ENCODE measurements around the gene IRF2.

IRF2 gene

GRCh38 chr4:184409502-184409901 is 64.8 kb downstream of the IRF2 start:
- DNase-seq (ENCODE audit: low read depth in 2 of 2): no peak

- no peak for DNase-seq (ENCODE audit: low read depth in 2 of 2)
These were observed 65.7 kb downstream of the IRF2 start for GRCh38 chr4:184408684-184409081.

DNA sequence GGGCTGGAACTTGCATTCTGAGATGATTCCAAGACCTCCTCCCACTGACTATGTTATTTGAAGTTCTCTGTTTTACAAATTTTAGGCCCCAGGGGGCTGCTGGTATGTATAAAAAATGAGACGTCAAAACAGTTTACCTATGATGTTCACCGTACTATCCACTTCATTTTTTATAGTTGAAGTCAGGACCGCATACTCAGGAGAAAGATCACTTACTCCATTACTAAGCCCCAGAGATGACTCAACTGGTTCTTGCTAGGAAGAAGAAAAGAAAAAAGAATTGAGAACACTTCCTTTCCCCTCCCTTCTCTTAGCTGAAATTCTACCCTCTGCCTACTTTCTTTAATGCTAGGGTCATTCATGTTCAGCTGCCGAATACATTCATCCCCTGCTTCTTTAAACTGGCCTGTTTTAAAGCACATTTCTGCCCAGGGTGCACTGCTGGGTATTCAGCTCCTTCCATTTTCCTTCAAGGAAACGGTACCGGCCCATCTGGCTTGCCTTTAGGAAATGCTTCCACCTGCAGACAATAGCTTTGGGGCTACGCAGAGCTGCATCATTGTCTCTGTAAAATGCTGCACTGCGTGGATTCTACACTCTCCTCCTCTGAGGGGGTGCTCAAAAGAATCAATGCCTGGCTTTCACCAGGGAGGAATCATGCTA is 66.2 kb downstream of the IRF2 start:
- no peak for DNase-seq (ENCODE audit: low read depth in 2 of 2)

- no peak for DNase-seq (ENCODE audit: low read depth in 2 of 2)
These were observed 67.4 kb downstream of the IRF2 start for GRCh38 chr4:184406958-184407391.

- DNase-seq (ENCODE audit: low read depth in 2 of 2): no peak
These were observed 70.3 kb downstream of the IRF2 start for GRCh38 chr4:184404047-184404446.

DNA sequence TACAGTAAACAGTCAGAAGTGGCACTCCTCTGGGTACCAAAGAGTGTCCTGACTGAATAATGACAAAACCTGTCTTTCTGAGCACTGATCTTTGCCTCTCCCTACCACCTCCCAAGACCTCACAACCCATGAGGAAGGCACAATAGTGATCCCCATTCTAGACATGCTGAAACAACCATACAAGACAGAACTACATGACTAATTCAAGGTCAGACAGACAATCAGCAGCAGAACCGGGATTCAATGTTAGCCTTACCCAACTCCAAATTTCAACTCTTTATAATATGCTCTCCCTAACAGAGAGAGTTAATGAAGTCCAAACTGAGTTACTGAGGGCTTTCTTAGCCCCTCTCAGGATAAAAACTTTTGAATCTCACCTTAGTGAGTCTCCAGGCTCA is 71.0 kb downstream of the IRF2 start:
- DNase-seq (ENCODE audit: low read depth in 2 of 2): no peak

- DNase-seq (ENCODE audit: low read depth in 2 of 2): no peak
These were observed 71.5 kb downstream of the IRF2 start for GRCh38 chr4:184402740-184403383.

- no peak for DNase-seq (ENCODE audit: low read depth in 2 of 2)
These were observed 72.1 kb downstream of the IRF2 start for GRCh38 chr4:184402239-184402638.

- DNase-seq (ENCODE audit: low read depth in 2 of 2): no peak
These were observed 72.8 kb downstream of the IRF2 start for GRCh38 chr4:184401397-184402171.

DNA sequence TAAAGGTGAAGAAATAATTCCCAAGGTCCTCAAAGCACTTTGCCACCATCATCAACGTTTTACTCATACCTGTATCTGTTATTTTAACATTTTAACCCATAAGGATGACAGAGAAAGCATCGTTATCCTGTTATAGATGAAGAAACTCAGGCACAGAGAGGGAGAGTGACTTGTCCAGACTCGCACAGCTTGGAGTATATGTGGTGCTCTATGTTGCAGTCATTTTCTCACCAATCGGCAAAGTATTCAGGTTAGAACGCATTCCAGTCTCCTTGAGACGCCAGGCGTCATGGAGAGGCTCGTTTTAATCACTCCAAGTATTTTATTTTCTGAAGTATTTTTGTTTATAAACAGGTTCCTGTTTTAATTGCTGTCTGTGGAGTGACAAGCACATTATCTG is 73.5 kb downstream of the IRF2 start:
- DNase-seq (ENCODE audit: low read depth in 2 of 2): no peak

- DNase-seq (ENCODE audit: low read depth in 2 of 2): no peak
These were observed 73.9 kb downstream of the IRF2 start for GRCh38 chr4:184400375-184400870.

DNA sequence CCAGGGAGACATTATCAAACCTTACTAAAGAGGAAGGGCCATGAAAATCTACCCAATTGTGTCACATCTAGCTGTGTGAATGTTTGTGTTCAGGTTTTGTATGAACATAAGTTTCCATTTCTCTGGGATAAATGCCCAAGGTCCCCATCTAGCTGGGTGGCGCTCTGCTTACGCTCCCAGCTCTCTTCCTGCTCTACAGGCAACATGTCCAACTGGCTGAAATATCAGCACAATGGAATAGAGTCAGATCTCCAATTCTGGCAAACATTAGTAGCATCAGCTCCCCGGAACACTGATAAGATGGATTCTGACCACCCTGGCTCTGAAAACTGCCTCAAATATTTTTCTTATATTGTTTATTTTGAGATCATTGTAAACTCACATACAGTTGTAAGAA is 74.8 kb downstream of the IRF2 start:
- no peak for DNase-seq (ENCODE audit: low read depth in 2 of 2)

GRCh38 chr4:184398741-184399511 is 75.4 kb downstream of the IRF2 start:
- DNase-seq (ENCODE audit: low read depth in 2 of 2): no peak

- DNase-seq (ENCODE audit: low read depth in 2 of 2): no peak
These were observed 76.7 kb downstream of the IRF2 start for GRCh38 chr4:184397516-184398163.

DNA sequence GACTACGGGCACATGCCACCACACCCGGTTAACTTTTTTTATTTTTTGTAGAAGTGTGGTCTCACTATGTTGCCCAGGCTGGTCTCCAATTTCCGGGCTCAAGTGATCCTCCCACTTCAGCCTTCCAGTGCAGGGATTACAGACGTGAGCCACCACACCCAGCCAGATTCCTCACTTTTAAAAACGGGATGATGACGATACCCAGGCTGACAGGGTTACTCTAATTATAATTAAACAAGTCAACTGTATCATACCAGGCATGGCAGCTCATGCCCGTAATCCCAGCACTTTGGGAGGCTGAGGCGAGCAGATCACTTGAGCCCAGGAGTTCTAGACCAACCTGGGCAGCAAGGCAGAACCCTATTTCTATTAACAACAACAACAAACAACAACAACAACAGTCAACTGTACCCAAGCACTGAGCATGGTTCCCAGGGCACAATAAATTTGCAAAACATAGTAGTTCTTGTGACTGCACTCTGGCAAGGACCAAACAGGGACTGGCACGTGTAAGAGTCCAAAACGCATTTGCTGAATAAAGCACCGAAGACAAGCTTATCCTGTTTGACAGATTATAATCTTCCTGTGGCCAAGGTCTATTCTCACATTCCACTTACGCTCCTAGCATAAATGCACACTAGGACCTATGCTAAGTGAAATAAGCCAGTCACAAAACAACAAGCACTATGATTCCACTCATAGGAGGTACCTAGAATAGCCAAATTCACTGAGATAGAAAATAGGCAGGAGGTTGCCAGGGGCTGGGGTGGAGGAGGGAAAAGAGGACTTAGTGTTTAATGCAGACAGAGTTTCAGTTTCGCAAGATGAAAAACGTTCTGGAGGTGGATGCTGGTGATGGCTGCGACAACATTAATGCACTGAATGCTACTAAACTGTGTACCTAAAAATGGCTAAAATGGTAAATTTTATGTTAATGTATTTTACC is 77.5 kb downstream of the IRF2 start:
- DNase-seq (ENCODE audit: low read depth in 2 of 2): no peak

- DNase-seq (ENCODE audit: low read depth in 2 of 2): no peak
These were observed 78.4 kb downstream of the IRF2 start for GRCh38 chr4:184395971-184396391.

- DNase-seq (ENCODE audit: low read depth in 2 of 2): no peak
These were observed 78.9 kb downstream of the IRF2 start for GRCh38 chr4:184395451-184395917.

GRCh38 chr4:184392748-184393559 is 81.4 kb downstream of the IRF2 start:
- no peak for DNase-seq (ENCODE audit: low read depth in 2 of 2)

- no peak for DNase-seq (ENCODE audit: low read depth in 2 of 2)
These were observed 82.0 kb downstream of the IRF2 start for GRCh38 chr4:184392316-184392715.

Data from stimulated activated CD4-positive, alpha-beta T cell treated with anti-CD3 and anti-CD28 coated beads, Interleukin-12 subunit alpha, Interleukin-12 subunit beta, amount 100 ng/mL, for 24 hours (primary cell).